MM.1S (cell line): ENCODE data around the gene PYGL.

ENCODE experiments used
- DNase-seq: peaks from one replicate; pipeline ENCODE4 v3.0.0-alpha.2; 2015
- H2AFZ ChIP-seq: fragments of 300-600 bp; sonication (generic); 2 replicates; pipeline ENCODE4 v1.6.0; 2016; ENCODE audit warnings: antibody characterized with exemption, low read length
- H3F3A ChIP-seq: fragments of 300-600 bp; sonication (generic); 2 replicates; pipeline ENCODE4 v1.6.1; 2016; ENCODE audit warnings: mild to moderate bottlenecking, antibody characterized with exemption, low read length, moderate library complexity, mixed read lengths; ENCODE audit not compliant: insufficient read depth
- H3K27ac ChIP-seq: fragments of 300-600 bp; sonication (generic); 2 replicates; pipeline ENCODE4 v1.5.1; 2016; ENCODE audit warnings: mild to moderate bottlenecking, low read length
- H3K27me3 ChIP-seq: fragments of 300-600 bp; sonication (generic); replicated peaks from 2 replicates; pipeline ENCODE4 v1.6.0; 2016; ENCODE audit warnings: low read length; ENCODE audit not compliant: insufficient read depth
- H3K36me3 ChIP-seq: fragments of 300-600 bp; sonication (generic); replicated peaks from 2 replicates; pipeline ENCODE4 v1.6.1; 2016; ENCODE audit warnings: mild to moderate bottlenecking, low read length, mixed read lengths; ENCODE audit not compliant: insufficient read depth
- H3K4me1 ChIP-seq: fragments of 300-600 bp; sonication (generic); 2 replicates; pipeline ENCODE4 v1.6.1; 2016; ENCODE audit warnings: low read length, mixed read lengths
- H3K4me2 ChIP-seq: fragments of 300-600 bp; sonication (generic); 2 replicates; pipeline ENCODE4 v1.6.0; 2016; ENCODE audit warnings: low read depth, low read length
- H3K4me3 ChIP-seq: fragments of 300-600 bp; sonication (generic); 2 replicates; pipeline ENCODE4 v1.5.1; 2016; ENCODE audit warnings: low read length, mixed read lengths
- H3K79me2 ChIP-seq: fragments of 300-600 bp; sonication (generic); 2 replicates; pipeline ENCODE4 v1.6.1; 2016; ENCODE audit warnings: mixed run types, low read length, mixed read lengths
- H3K9ac ChIP-seq: fragments of 300-600 bp; sonication (generic); 2 replicates; pipeline ENCODE4 v1.6.1; 2016; ENCODE audit warnings: low read length, mixed read lengths
- H3K9me2 ChIP-seq: fragments of 300-600 bp; sonication (generic); replicated peaks from 2 replicates; pipeline ENCODE4 v1.6.1; 2016; ENCODE audit warnings: mild to moderate bottlenecking, low read length, mixed read lengths; ENCODE audit not compliant: insufficient read depth
- H3K9me3 ChIP-seq: fragments of 300-600 bp; sonication (generic); replicated peaks from 2 replicates; pipeline ENCODE4 v1.6.1; 2016; ENCODE audit warnings: mild to moderate bottlenecking, low read length, mixed read lengths; ENCODE audit not compliant: insufficient read depth
- H4K20me1 ChIP-seq: fragments of 300-600 bp; sonication (generic); 2 replicates; pipeline ENCODE4 v1.6.1; 2016; ENCODE audit warnings: mild to moderate bottlenecking, low read length, moderate library complexity, mixed read lengths; ENCODE audit not compliant: insufficient read depth
- EZH2 ChIP-seq: fragments of 300-600 bp; sonication (generic); optimal IDR thresholded peaks from 2 replicates; pipeline ENCODE3; 2017; ENCODE audit warnings: low read depth, mild to moderate bottlenecking, antibody characterized with exemption, low read length, mixed read lengths
- EZH2phosphoT487 ChIP-seq: fragments of 300-600 bp; sonication (generic); IDR thresholded peaks from 2 replicates; pipeline ENCODE4 v1.6.1; 2018; ENCODE audit warnings: antibody characterized with exemption, low read length
- TF ChIP-seq, protein P1 (sequence below): fragments of 300-600 bp; sonication (generic); IDR thresholded peaks from 2 replicates; pipeline ENCODE4 v1.5.1; 2016; ENCODE audit warnings: antibody characterized with exemption, low read length, mixed read lengths

Gene PYGL

DNA sequence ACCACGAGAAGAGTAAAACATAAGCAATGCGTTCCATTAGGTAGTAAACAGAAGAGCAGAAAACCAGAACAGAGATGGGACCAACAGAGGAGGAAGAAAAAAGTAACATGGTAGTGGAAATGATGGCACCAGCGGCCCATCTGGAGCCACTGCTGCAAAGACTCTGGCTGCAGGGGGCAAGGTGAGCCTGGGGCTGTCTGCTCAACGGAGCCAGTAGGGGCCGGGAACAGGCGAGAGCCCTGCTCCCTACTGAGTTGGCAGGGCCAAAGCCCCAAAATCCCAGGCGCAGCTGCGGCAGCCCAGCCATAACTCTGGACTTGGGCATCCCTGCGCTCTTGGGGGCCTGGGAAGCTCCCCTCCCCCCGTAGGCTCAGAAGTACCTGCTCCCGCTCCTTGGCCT, 28.5 kb upstream of the PYGL start:
- no peak overlapping the region for H3K9ac ChIP-seq
- H3K27ac ChIP-seq: no peak overlapping the region
- TF ChIP-seq EZH2: no peak
- no peaks in the 10 kb centered on the region for H3F3A ChIP-seq
- H3K4me1 ChIP-seq: no peaks in the 10 kb centered on the region
- DNase-seq: no peak
- H3K79me2 ChIP-seq: no peaks in the 10 kb centered on the region
- no peak overlapping the region for H2AFZ ChIP-seq
- H3K9me2 ChIP-seq: no peaks in the 10 kb centered on the region
- H3K9me3 ChIP-seq: no peaks in the 10 kb centered on the region
- H3K4me3 ChIP-seq: no peak overlapping the region
- H3K36me3 ChIP-seq: no peaks in the 10 kb centered on the region
- no peaks in the 10 kb centered on the region for H4K20me1 ChIP-seq
- no peak overlapping the region for H3K4me2 ChIP-seq
- no peaks in the 10 kb centered on the region for H3K27me3 ChIP-seq

DNA sequence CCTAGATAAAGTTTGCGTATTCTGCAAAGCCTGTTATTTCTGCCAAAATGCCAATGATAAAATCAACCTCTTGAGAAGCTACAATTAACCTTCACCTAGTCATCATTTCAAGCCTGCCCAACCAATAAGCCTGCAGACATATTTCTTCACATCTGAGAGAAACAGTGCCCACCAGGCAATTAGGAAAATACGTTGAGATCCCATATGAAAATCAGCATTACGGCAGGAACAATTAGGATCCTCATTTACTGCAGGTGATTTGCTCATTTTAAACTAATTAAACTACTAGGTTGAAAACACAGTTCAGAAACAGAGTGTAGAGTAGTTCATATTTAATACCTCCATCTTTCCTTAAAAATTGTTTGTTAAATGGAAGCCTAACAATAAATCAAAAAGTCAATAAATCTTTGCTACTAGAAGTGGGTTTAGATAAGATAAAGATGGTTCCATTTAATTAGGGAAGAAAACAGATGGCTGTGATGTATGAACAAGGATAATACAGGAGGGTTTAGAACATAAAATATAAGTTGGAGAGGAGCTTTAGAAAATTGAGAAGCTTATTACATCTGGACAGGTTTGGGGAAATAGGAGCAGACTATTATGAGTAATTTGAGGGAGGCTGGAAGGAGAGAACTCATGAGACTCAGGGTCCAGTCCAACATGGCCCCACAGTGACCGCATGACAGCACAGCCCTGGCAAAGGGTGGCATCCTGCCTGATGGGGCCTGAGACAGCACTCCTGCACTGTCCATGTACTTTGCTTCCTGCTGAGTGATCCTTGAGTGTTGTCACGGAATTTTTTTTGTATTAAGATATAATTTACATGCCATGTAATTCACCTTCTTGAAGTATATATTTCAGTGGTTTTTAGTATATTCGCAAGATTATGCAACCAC, 26.9 kb upstream of the PYGL start:
- Histone ChIP-seq H3K4me2 (no peak overlapping the region), H3K9me2 (no peaks in the 10 kb centered on the region), H4K20me1 (no peaks in the 10 kb centered on the region), H3K9ac (no peak overlapping the region), H3K4me1 (no peaks in the 10 kb centered on the region), H3K27me3 (no peaks in the 10 kb centered on the region), H3K27ac (no peak overlapping the region), H3K79me2 (no peaks in the 10 kb centered on the region), H3F3A (no peaks in the 10 kb centered on the region), H3K4me3 (no peak overlapping the region), H3K9me3 (no peaks in the 10 kb centered on the region), H2AFZ (no peak overlapping the region), H3K36me3 (no peaks in the 10 kb centered on the region)
- DNase-seq: no peak
- TF ChIP-seq, protein P1, sequence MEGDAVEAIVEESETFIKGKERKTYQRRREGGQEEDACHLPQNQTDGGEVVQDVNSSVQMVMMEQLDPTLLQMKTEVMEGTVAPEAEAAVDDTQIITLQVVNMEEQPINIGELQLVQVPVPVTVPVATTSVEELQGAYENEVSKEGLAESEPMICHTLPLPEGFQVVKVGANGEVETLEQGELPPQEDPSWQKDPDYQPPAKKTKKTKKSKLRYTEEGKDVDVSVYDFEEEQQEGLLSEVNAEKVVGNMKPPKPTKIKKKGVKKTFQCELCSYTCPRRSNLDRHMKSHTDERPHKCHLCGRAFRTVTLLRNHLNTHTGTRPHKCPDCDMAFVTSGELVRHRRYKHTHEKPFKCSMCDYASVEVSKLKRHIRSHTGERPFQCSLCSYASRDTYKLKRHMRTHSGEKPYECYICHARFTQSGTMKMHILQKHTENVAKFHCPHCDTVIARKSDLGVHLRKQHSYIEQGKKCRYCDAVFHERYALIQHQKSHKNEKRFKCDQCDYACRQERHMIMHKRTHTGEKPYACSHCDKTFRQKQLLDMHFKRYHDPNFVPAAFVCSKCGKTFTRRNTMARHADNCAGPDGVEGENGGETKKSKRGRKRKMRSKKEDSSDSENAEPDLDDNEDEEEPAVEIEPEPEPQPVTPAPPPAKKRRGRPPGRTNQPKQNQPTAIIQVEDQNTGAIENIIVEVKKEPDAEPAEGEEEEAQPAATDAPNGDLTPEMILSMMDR: no peak
- TF ChIP-seq EZH2phosphoT487: no peak
- no peak for TF ChIP-seq EZH2

DNA sequence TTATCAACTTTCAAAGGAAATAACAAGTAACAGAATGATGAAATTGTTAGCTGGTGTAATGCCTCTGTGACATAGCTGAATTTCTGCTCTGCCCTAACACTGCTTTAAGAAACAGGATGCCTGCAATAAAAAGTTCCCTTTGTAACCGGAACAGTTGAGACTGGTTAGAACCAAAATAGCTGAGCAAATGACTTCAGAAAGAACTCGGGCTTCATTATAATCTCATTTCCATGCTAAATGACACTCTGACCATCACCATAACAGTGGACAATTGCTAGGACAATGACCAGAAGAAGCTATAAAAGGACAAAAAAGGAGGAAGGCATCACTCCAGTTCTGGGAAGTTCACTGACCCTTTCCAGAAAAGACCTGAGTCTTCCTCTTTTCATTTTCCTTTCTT, 23.5 kb upstream of the PYGL start:
- H3K4me2 ChIP-seq: no peak overlapping the region
- no peaks in the 10 kb centered on the region for H3K27me3 ChIP-seq
- no peaks in the 10 kb centered on the region for H3K36me3 ChIP-seq
- DNase-seq: no peak
- no peak overlapping the region for H3K27ac ChIP-seq
- H4K20me1 ChIP-seq: no peaks in the 10 kb centered on the region
- H3K9me2 ChIP-seq: no peaks in the 10 kb centered on the region
- TF ChIP-seq EZH2 (no peak), EZH2phosphoT487 (no peak)
- TF ChIP-seq, protein P1: no peak
- no peaks in the 10 kb centered on the region for H3K9me3 ChIP-seq
- no peak overlapping the region for H3K4me3 ChIP-seq
- no peak overlapping the region for H3K9ac ChIP-seq
- no peak overlapping the region for H2AFZ ChIP-seq
- H3F3A ChIP-seq: no peaks in the 10 kb centered on the region
- H3K79me2 ChIP-seq: no peaks in the 10 kb centered on the region
- H3K4me1 ChIP-seq: no peaks in the 10 kb centered on the region

DNA sequence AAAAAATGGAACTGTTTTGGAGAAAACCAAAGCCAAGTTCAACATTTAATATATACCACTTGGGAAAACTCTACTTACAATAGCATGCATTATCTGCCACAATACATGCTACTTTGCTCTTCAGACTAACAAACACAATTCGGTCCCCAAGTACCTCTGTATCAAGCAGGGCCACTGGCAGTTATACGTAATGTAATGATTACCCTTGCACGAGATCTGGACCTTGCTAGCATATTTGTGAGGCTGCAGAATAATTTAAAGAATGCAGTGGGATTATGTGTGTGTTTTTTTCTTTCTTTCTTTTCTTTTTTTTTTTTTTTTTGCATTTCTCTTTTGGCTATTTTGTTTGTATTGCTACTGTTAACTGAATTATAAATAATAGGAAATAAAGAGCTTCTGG, 22.8 kb upstream of the PYGL start:
- Histone ChIP-seq H3K9me2 (no peaks in the 10 kb centered on the region), H3K27ac (no peak overlapping the region), H3F3A (no peaks in the 10 kb centered on the region), H3K4me2 (no peak overlapping the region), H4K20me1 (no peaks in the 10 kb centered on the region), H3K4me3 (no peak overlapping the region), H3K79me2 (no peaks in the 10 kb centered on the region), H2AFZ (no peak overlapping the region), H3K9me3 (no peaks in the 10 kb centered on the region), H3K9ac (no peak overlapping the region), H3K4me1 (no peaks in the 10 kb centered on the region), H3K36me3 (no peaks in the 10 kb centered on the region), H3K27me3 (no peaks in the 10 kb centered on the region)
- no peak for DNase-seq
- TF ChIP-seq, protein P1: no peak
- TF ChIP-seq EZH2phosphoT487 (no peak), EZH2 (no peak)
